H9 (cell line): ENCODE data around the gene WDR5. TPM values are rescaled to one million over a fixed set of nuclear protein-coding genes. Genes with fewer than 3 reads are reported as not detected.
A peak's percentile ranks its signal among the peaks of the same experiment; 100 is the strongest.

Source experiments
- DNase-seq: peaks from one replicate; pipeline ENCODE4 v3.0.0-alpha.2; 2017
- H2AFZ ChIP-seq: one replicate; pipeline ENCODE4 v1.6.1; 2013; ENCODE audit warnings: mild to moderate bottlenecking, low read length, control low read depth, moderate library complexity
- H2AK5ac ChIP-seq: 2 replicates; pipeline ENCODE4 v1.6.1; 2013; ENCODE audit warnings: low read length, control low read depth, mixed read lengths; ENCODE audit not compliant: insufficient read length
- H2BK120ac ChIP-seq: one replicate; pipeline ENCODE4 v1.6.1; 2013; ENCODE audit warnings: low read depth, mild to moderate bottlenecking, low read length, control low read depth, inconsistent platforms; ENCODE audit not compliant: poor library complexity, severe bottlenecking
- H2BK12ac ChIP-seq: 2 replicates; pipeline ENCODE4 v1.6.1; 2013; ENCODE audit warnings: low read length, control low read depth, mixed read lengths, low read depth; ENCODE audit not compliant: insufficient read length
- H2BK15ac ChIP-seq: 2 replicates; pipeline ENCODE4 v1.6.1; 2013; ENCODE audit warnings: low read depth, low read length, control low read depth
- H2BK20ac ChIP-seq: one replicate; pipeline ENCODE4 v1.6.1; 2013; ENCODE audit warnings: low read depth, mild to moderate bottlenecking, low read length, control low read depth, inconsistent platforms; ENCODE audit not compliant: poor library complexity, severe bottlenecking
- H2BK5ac ChIP-seq: 2 replicates; pipeline ENCODE4 v1.6.1; 2013; ENCODE audit warnings: low read length, control low read depth, mixed read lengths; ENCODE audit not compliant: insufficient read length
- H3K14ac ChIP-seq: 2 replicates; pipeline ENCODE4 v1.6.1; 2013; ENCODE audit warnings: low read length, control low read depth; ENCODE audit not compliant: insufficient read depth
- H3K18ac ChIP-seq: 2 replicates; pipeline ENCODE4 v1.6.1; 2013; ENCODE audit warnings: low read depth, mild to moderate bottlenecking, mixed read lengths, low read length, control low read depth; ENCODE audit not compliant: insufficient read length
- H3K23ac ChIP-seq: 2 replicates; pipeline ENCODE4 v1.6.1; 2013; ENCODE audit warnings: low read length, control low read depth, mixed read lengths, low read depth; ENCODE audit not compliant: insufficient read length
- H3K23me2 ChIP-seq: 2 replicates; pipeline ENCODE4 v1.6.1; 2013; ENCODE audit warnings: low read depth, mild to moderate bottlenecking, mixed read lengths, low read length, control low read depth; ENCODE audit not compliant: insufficient read length, poor library complexity, severe bottlenecking
- H3K27ac ChIP-seq: 2 replicates; pipeline ENCODE4 v1.5.1; 2013; ENCODE audit warnings: low read length, control low read depth, mixed read lengths, low read depth; ENCODE audit not compliant: insufficient read length
- H3K27me3 ChIP-seq: 2 replicates; pipeline ENCODE4 v1.6.1; 2013; ENCODE audit warnings: low read length, control low read depth, inconsistent platforms; ENCODE audit not compliant: insufficient read depth
- H3K4ac ChIP-seq: 2 replicates; pipeline ENCODE4 v1.6.1; 2013; ENCODE audit warnings: low read depth, mild to moderate bottlenecking, control low read depth, inconsistent platforms, low read length, moderate library complexity
- H3K4me1 ChIP-seq: 2 replicates; pipeline ENCODE4 v1.6.1; 2013; ENCODE audit warnings: low read length, control low read depth, inconsistent platforms; ENCODE audit not compliant: insufficient read depth
- H3K4me2 ChIP-seq: 2 replicates; pipeline ENCODE4 v1.6.1; 2013; ENCODE audit warnings: low read length, control low read depth, mixed read lengths; ENCODE audit not compliant: insufficient read length, insufficient read depth
- H3K56ac ChIP-seq: 2 replicates; pipeline ENCODE4 v1.6.1; 2013; ENCODE audit warnings: low read depth, mild to moderate bottlenecking, mixed read lengths, low read length, control low read depth; ENCODE audit not compliant: insufficient read length
- H3K79me1 ChIP-seq: 2 replicates; pipeline ENCODE4 v1.6.1; 2013; ENCODE audit warnings: low read depth, mild to moderate bottlenecking, moderate library complexity, low read length, control low read depth, inconsistent platforms; ENCODE audit not compliant: insufficient read depth, poor library complexity, severe bottlenecking
- H3K79me2 ChIP-seq: 2 replicates; pipeline ENCODE4 v1.6.1; 2013; ENCODE audit warnings: low read length, control low read depth, inconsistent platforms; ENCODE audit not compliant: insufficient read depth
- H3K9ac ChIP-seq: 2 replicates; pipeline ENCODE4 v1.6.1; 2013; ENCODE audit warnings: low read length, control low read depth, mixed read lengths; ENCODE audit not compliant: insufficient read length; ENCODE audit errors: extremely low read depth
- H3K9me3 ChIP-seq: one replicate; pipeline ENCODE4 v1.6.1; 2013; ENCODE audit warnings: low read depth, low read length, inconsistent platforms; ENCODE audit not compliant: control insufficient read depth
- H3T11ph ChIP-seq: one replicate; pipeline ENCODE4 v1.6.1; 2013; ENCODE audit warnings: mild to moderate bottlenecking, low read length, control low read depth, inconsistent platforms
- H4K20me1 ChIP-seq: one replicate; pipeline ENCODE4 v1.6.1; 2013; ENCODE audit not compliant: control insufficient read depth, insufficient read length, insufficient read depth
- H4K5ac ChIP-seq: 2 replicates; pipeline ENCODE4 v1.6.1; 2013; ENCODE audit warnings: low read depth, mild to moderate bottlenecking, mixed read lengths, low read length, control low read depth; ENCODE audit not compliant: insufficient read length
- H4K8ac ChIP-seq: replicated peaks from 2 replicates; pipeline ENCODE4 v1.6.1; 2013; ENCODE audit warnings: low read length, control low read depth, mixed read lengths, low read depth; ENCODE audit not compliant: insufficient read length
- H4K91ac ChIP-seq: 2 replicates; pipeline ENCODE4 v1.6.1; 2013; ENCODE audit warnings: low read depth, mild to moderate bottlenecking, moderate library complexity, mixed read lengths, low read length, control low read depth; ENCODE audit not compliant: insufficient read length
- H3K27ac Mint-ChIP-seq, 3 experiments: 2 replicates in 2 of 3; 3 replicates in 1 of 3; pipeline ENCODE4 v1.8.0; 2020 to 2021; ENCODE audit warnings: mixed read lengths in 3 of 3, mild to moderate bottlenecking in 1 of 3, moderate library complexity in 1 of 3
- H3K27me3 Mint-ChIP-seq: 2 replicates; pipeline ENCODE4 v1.8.0; 2021; ENCODE audit warnings: low read depth, mild to moderate bottlenecking, moderate library complexity, mixed read lengths
- H3K36me3 Mint-ChIP-seq, 3 experiments: 2 replicates in 2 of 3; 3 replicates in 1 of 3; pipeline ENCODE4 v1.8.0; 2020 to 2021; ENCODE audit warnings: low read depth in 3 of 3, mixed read lengths in 3 of 3; ENCODE audit not compliant: insufficient read depth in 1 of 3
- H3K4me1 Mint-ChIP-seq, 2 experiments: 2 replicates each; pipeline ENCODE4 v1.8.0; 2020; ENCODE audit warnings: mixed read lengths in 2 of 2
- H3K4me3 Mint-ChIP-seq, 2 experiments: 2 replicates in 1 of 2; 3 replicates in 1 of 2; pipeline ENCODE4 v1.8.0; 2020 to 2021; ENCODE audit warnings: mild to moderate bottlenecking in 2 of 2, mixed read lengths in 2 of 2, moderate library complexity in 1 of 2
- H3K9me3 Mint-ChIP-seq, 2 experiments: 2 replicates in 1 of 2; 3 replicates in 1 of 2; pipeline ENCODE4 v1.8.0; 2020; ENCODE audit warnings: mild to moderate bottlenecking in 2 of 2, mixed read lengths in 2 of 2, moderate library complexity in 1 of 2
- WGBS: extraction: QIAGEN DNeasy Blood & Tissue Kit; methylation state at CpG from one replicate; pipeline ENCODE4 v1.1.7; 2013; ENCODE audit warnings: missing lambda C conversion rate, low lambda C conversion rate, mixed read lengths; ENCODE audit not compliant: insufficient read length; ENCODE audit errors: extremely low coverage; 5-methylcytosine and 5-hydroxymethylcytosine counted together
- total RNA-seq: library from RNA; stranded (reverse); gene quantifications from 2 replicates; pipeline ENCODE4 v1.2.1, GENCODE V29; 2021
- TF ChIP-seq, protein P1 (sequence below): fragments of 200-600 bp; sonication (generic); conservative IDR thresholded peaks from 3 replicates; pipeline ENCODE4 v1.8.0; 2021; ENCODE audit warnings: antibody characterized with exemption, mild to moderate bottlenecking

The WDR5 gene
- total RNA-seq, 1 experiment from 2014 or later, result 72.3 TPM

DNA sequence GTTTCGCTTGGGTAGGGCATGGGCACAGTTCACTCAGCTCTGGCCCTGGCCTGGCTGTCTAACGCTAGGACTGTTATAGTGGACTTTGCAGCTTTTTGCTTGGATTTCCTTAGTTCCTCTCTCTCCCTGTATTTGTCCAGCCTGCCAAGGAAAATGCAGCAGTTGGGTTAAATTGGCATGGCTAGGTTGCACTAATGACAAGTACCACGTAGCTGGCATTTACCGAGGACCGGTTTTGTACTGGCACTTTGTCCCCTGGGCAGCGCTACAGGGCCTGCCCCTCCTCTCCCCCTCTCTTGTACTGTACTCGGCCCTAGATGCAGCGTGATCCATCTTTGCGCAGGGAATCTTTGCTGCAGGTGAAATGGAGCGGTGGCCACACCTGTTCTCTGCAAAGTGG lies 2.4 kb downstream of the WDR5 start:
- Histone ChIP-seq H2BK20ac (no peak overlapping the region), H4K91ac (no peak overlapping the region), H3K79me1 (peaks cover 7% of the 10 kb centered on the region), H3K14ac (no peak overlapping the region), H3T11ph (no peak overlapping the region), H3K23me2 (peaks cover 11% of the 10 kb centered on the region), H3K27me3 (no peaks in the 10 kb centered on the region), H3K79me2 (peaks cover 29% of the 10 kb centered on the region; the same call in 1 of the 2 replicates), H3K4ac (no peak overlapping the region), H3K9ac (no peak overlapping the region), H3K9me3 (no peaks in the 10 kb centered on the region), H3K27ac (no peak overlapping the region), H3K18ac (no peak overlapping the region), H2BK12ac (no peak overlapping the region), H3K23ac (no peak overlapping the region), H4K5ac (no peak overlapping the region), H4K8ac (no peak overlapping the region), H2AFZ (no peak overlapping the region), H2BK5ac (no peak overlapping the region), H2BK15ac (no peak overlapping the region), H3K4me1 (peaks cover 3% of the 10 kb centered on the region; the same call in 1 of the 2 replicates), H2BK120ac (no peak overlapping the region), H4K20me1 (peaks cover 6% of the 10 kb centered on the region), H2AK5ac (no peak overlapping the region), H3K4me2 (no peak overlapping the region), H3K56ac (no peak overlapping the region)
- TF ChIP-seq, protein P1, sequence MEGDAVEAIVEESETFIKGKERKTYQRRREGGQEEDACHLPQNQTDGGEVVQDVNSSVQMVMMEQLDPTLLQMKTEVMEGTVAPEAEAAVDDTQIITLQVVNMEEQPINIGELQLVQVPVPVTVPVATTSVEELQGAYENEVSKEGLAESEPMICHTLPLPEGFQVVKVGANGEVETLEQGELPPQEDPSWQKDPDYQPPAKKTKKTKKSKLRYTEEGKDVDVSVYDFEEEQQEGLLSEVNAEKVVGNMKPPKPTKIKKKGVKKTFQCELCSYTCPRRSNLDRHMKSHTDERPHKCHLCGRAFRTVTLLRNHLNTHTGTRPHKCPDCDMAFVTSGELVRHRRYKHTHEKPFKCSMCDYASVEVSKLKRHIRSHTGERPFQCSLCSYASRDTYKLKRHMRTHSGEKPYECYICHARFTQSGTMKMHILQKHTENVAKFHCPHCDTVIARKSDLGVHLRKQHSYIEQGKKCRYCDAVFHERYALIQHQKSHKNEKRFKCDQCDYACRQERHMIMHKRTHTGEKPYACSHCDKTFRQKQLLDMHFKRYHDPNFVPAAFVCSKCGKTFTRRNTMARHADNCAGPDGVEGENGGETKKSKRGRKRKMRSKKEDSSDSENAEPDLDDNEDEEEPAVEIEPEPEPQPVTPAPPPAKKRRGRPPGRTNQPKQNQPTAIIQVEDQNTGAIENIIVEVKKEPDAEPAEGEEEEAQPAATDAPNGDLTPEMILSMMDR, result no peak
- H3K9me3 Mint-ChIP-seq, result no peaks in the 10 kb centered on the region
- H3K4me1 Mint-ChIP-seq, result peaks cover 15 to 32% of the 10 kb centered on the region in 2 experiments
- H3K4me3 Mint-ChIP-seq, result peak overlapping the region; percentile 37 to 90
- no peaks in the 10 kb centered on the region for H3K27me3 Mint-ChIP-seq
- WGBS, result no CpG with 5 or more reads among the region's 10 CpGs
- no peak for DNase-seq
- peak overlapping the region; percentile 24 to 81 (median 69); a peak in 3 of 7 replicates for H3K27ac Mint-ChIP-seq
- H3K36me3 Mint-ChIP-seq, result peaks cover 40 to 48% (median 40%) of the 10 kb centered on the region in 3 experiments; a peak in 6 of 7 replicates
